Measurements from ENCODE around the gene RGPD4.

GRCh38 chr2:107804608-107805498 lies 21.8 kb upstream of the RGPD4 start:
- TF ChIP-seq CTCF (IDR thresholded peaks at IDR 0.05) (no peak), EP300 (IDR thresholded peaks at IDR 0.05) (no peak), POLR2AphosphoS5 (IDR thresholded peaks at IDR 0.05) (no peak)
